ENCODE data around the gene KLHL28.

The KLHL28 gene

DNA sequence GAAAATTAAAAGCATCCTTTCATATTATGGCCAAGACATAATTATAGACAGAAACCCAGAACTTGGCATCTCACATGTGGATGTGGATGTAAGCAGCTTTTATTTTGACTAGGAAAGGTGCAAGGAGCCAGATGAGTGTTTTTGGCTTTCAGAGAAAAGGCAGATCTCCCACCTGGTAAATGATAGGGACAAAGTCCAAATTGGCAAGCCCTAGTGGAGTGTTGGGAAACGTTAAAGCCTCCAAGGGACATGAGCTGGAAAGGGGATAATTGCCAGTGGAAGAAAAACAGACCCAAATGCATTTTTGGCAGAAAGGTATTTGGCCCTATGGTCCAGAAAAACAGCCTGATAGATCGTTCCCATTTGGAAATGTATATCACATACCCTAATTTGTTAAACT lies 60.1 kb downstream of the KLHL28 start:
- H2AFZ ChIP-seq (ENCODE audit: low read length) = no peak overlapping the region
- TF ChIP-seq CTCF (conservative IDR thresholded peaks at IDR 0.05; ENCODE audit: low read length) = no peak
- TF ChIP-seq EZH2phosphoT487 (IDR thresholded peaks at IDR 0.05; ENCODE audit: borderline replicate concordance) = no peak
- H3K9me2 ChIP-seq (replicated peaks; ENCODE audit: low read depth, low read length) = no peaks in the 10 kb centered on the region

DNA sequence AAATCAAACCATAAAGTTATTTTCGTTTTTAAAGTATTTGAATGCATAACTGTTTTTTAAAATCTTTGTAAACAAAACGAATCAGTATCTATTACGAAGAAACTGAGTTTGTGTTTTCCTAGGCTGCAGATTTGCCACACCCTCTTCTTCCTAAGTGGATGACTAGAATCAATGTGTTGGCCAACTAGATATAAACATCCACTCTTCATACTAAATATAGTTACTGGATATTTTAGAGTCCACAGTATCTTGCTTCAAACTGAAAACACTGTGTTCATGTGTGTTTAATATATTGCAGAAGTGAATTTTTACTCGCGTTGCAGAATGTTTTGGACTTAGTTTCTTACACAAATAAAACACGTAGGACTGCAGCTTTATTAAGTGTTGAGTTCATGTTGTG lies 63.2 kb downstream of the KLHL28 start:
- Histone ChIP-seq H3F3A (ENCODE audit: low read depth) (no peaks in the 10 kb centered on the region), H3K4me2 (ENCODE audit: low read depth, low read length, poor library complexity, severe bottlenecking) (peak overlapping the region; percentile 92), H3K79me2 (ENCODE audit: insufficient read depth, low read length) (peaks cover 7% of the 10 kb centered on the region; the same call in 1 of the 2 replicates), H4K20me1 (ENCODE audit: insufficient read depth, low read length, poor library complexity, severe bottlenecking) (no peaks in the 10 kb centered on the region), H3K9me2 (replicated peaks; ENCODE audit: low read depth, low read length) (no peaks in the 10 kb centered on the region), H3K9ac (ENCODE audit: low read depth, low read length, poor library complexity, severe bottlenecking) (peak overlapping the region; percentile 83), H3K27me3 (ENCODE audit: insufficient read depth, low read length, poor library complexity, severe bottlenecking) (no peaks in the 10 kb centered on the region), H3K9me3 (ENCODE audit: insufficient read depth, low read depth, low read length) (no peaks in the 10 kb centered on the region), H3K36me3 (ENCODE audit: insufficient read depth, low read length) (no peaks in the 10 kb centered on the region), H3K4me1 (ENCODE audit: insufficient read depth, low read length, poor library complexity, severe bottlenecking) (peaks cover 15% of the 10 kb centered on the region), H3K4me3 (ENCODE audit: low read length, poor library complexity, severe bottlenecking) (peak overlapping the region; percentile 95), H2AFZ (ENCODE audit: low read length) (no peak overlapping the region)
- TF ChIP-seq EZH2phosphoT487 (IDR thresholded peaks at IDR 0.05; ENCODE audit: borderline replicate concordance) (no peak), CTCF (conservative IDR thresholded peaks at IDR 0.05; ENCODE audit: low read length) (no peak)

More for the DNA sequence above, 60.1 kb downstream of the KLHL28 start:
- Histone ChIP-seq H3K4me2 (ENCODE audit: low read depth, low read length, poor library complexity, severe bottlenecking) (no peak overlapping the region), H3K79me2 (ENCODE audit: insufficient read depth, low read length) (peaks cover 7% of the 10 kb centered on the region; the same call in 1 of the 2 replicates), H3K9me3 (ENCODE audit: insufficient read depth, low read depth, low read length) (no peaks in the 10 kb centered on the region), H4K20me1 (ENCODE audit: insufficient read depth, low read length, poor library complexity, severe bottlenecking) (no peaks in the 10 kb centered on the region), H3K4me3 (ENCODE audit: low read length, poor library complexity, severe bottlenecking) (no peak overlapping the region), H3K4me1 (ENCODE audit: insufficient read depth, low read length, poor library complexity, severe bottlenecking) (peaks cover 11% of the 10 kb centered on the region), H3K36me3 (ENCODE audit: insufficient read depth, low read length) (no peaks in the 10 kb centered on the region), H3F3A (ENCODE audit: low read depth) (no peaks in the 10 kb centered on the region), H3K27me3 (ENCODE audit: insufficient read depth, low read length, poor library complexity, severe bottlenecking) (no peaks in the 10 kb centered on the region), H3K9ac (ENCODE audit: low read depth, low read length, poor library complexity, severe bottlenecking) (no peak overlapping the region)

- no peak for TF ChIP-seq CTCF (conservative IDR thresholded peaks at IDR 0.05; ENCODE audit: low read length)
- TF ChIP-seq EZH2phosphoT487 (IDR thresholded peaks at IDR 0.05; ENCODE audit: borderline replicate concordance) = no peak
- Histone ChIP-seq H3K4me1 (ENCODE audit: insufficient read depth, low read length, poor library complexity, severe bottlenecking) (peaks cover 15% of the 10 kb centered on the region), H3K4me3 (ENCODE audit: low read length, poor library complexity, severe bottlenecking) (peak overlapping the region; percentile 95), H4K20me1 (ENCODE audit: insufficient read depth, low read length, poor library complexity, severe bottlenecking) (no peaks in the 10 kb centered on the region), H2AFZ (ENCODE audit: low read length) (peak overlapping the region; percentile 99), H3K9ac (ENCODE audit: low read depth, low read length, poor library complexity, severe bottlenecking) (peak overlapping the region; percentile 83), H3K9me2 (replicated peaks; ENCODE audit: low read depth, low read length) (no peaks in the 10 kb centered on the region), H3K36me3 (ENCODE audit: insufficient read depth, low read length) (no peaks in the 10 kb centered on the region), H3F3A (ENCODE audit: low read depth) (no peaks in the 10 kb centered on the region), H3K4me2 (ENCODE audit: low read depth, low read length, poor library complexity, severe bottlenecking) (peak overlapping the region; percentile 92), H3K9me3 (ENCODE audit: insufficient read depth, low read depth, low read length) (no peaks in the 10 kb centered on the region), H3K79me2 (ENCODE audit: insufficient read depth, low read length) (peaks cover 7% of the 10 kb centered on the region; the same call in 1 of the 2 replicates), H3K27me3 (ENCODE audit: insufficient read depth, low read length, poor library complexity, severe bottlenecking) (no peaks in the 10 kb centered on the region)
These were observed 63.9 kb downstream of the KLHL28 start for GRCh38 chr14:44897845-44898151.

All from Loucy (cell line).